ENCODE results near the gene C11orf86. TPM values are rescaled to one million over a fixed set of nuclear protein-coding genes. Genes with fewer than 3 reads are reported as not detected.

The C11orf86 gene
- total RNA-seq, 6 experiments from 2014 or later: not detected

- Histone ChIP-seq H3K36me3 (no peaks in the 10 kb centered on the region), H3K4me1 (peaks cover 0 to 29% (median 9%) of the 10 kb centered on the region in 4 donors), H3K27ac (no peak overlapping the region), H3K27me3 (no peaks in the 10 kb centered on the region), H3K9me3 (no peaks in the 10 kb centered on the region), H3K4me3 (no peak overlapping the region)
- intact Hi-C loops (cut with DNase I): no loop called here
- WGBS (ENCODE audit: insufficient coverage, low coverage, low lambda C conversion rate, missing lambda C conversion rate): 33% methylated on average over 1 of the region's 1 CpG
- TF ChIP-seq CTCF (IDR thresholded peaks at IDR 0.05) (no peak), POLR2A (IDR thresholded peaks at IDR 0.05) (no peak)
- DNase-seq (no peak), ATAC-seq (no peak)
Observed at GRCh38 chr11:67024966-67025365, 49.9 kb downstream of the C11orf86 start.

- 94% methylated on average over 3 of the region's 8 CpGs for WGBS (ENCODE audit: insufficient coverage, low coverage, low lambda C conversion rate, missing lambda C conversion rate)
Observed at GRCh38 chr11:67025750-67026149, 50.6 kb downstream of the C11orf86 start.

More at GRCh38 chr11:67025750-67026149, 50.6 kb downstream of the C11orf86 start:
- H3K27me3 ChIP-seq: no peaks in the 10 kb centered on the region
- no peak overlapping the region for H3K27ac ChIP-seq
- DNase-seq (no peak), ATAC-seq (no peak)
- H3K4me1 ChIP-seq: peaks cover 0 to 29% (median 9%) of the 10 kb centered on the region in 4 donors
- intact Hi-C loops (cut with DNase I): no loop called here
- TF ChIP-seq CTCF (IDR thresholded peaks at IDR 0.05): no peak
- TF ChIP-seq POLR2A (IDR thresholded peaks at IDR 0.05): no peak
- H3K4me3 ChIP-seq: no peak overlapping the region
- no peaks in the 10 kb centered on the region for H3K36me3 ChIP-seq
- H3K9me3 ChIP-seq: no peaks in the 10 kb centered on the region

Small RNA genes lying within 50 kb of the gene (microRNA-seq; reads per million reads assigned to microRNA genes)
- gene MIR3163: 0.64 to 0.87 reads per million in 2 donors

Small RNA genes lying within 50 kb of the gene (small RNA-seq; reads per million reads assigned to genes)
- gene MIR3163: 1.1 to 4.6 reads per million in 2 experiments

Other genes with a start within 250 kb of the C11orf86 start
- gene SPTBN2, start 246.1 kb upstream of the C11orf86 start, total RNA-seq: 10 to 100 TPM; 20.7 to 67.1 (median 50.7) TPM
- gene RCE1, start 131.9 kb upstream of the C11orf86 start, total RNA-seq: 1 to 10 TPM; 3.1 to 7.7 (median 4.5) TPM
- 1 to 10 TPM in 3 of 6 experiments, under 1 TPM in 3; 0.48 to 4.7 (median 1.1) TPM for gene LRFN4, start 118.2 kb upstream of the C11orf86 start, total RNA-seq
- gene PC, start 16.9 kb upstream of the C11orf86 start, total RNA-seq: 100 to 1,000 TPM; 265 to 457 (median 317) TPM
- 10 to 100 TPM in 4 of 6 experiments, 1 to 10 TPM in 2; 1.8 to 35.3 (median 14.2) TPM for gene SYT12, start 47.8 kb downstream of the C11orf86 start, total RNA-seq
- gene RHOD, start 81.5 kb downstream of the C11orf86 start, total RNA-seq: 100 to 1,000 TPM in 1 of 6 experiments, 10 to 100 TPM in 5; 17.8 to 106 (median 47.3) TPM
- gene KDM2A, start 144.0 kb downstream of the C11orf86 start, total RNA-seq: 10 to 100 TPM; 23.8 to 37.1 (median 33.4) TPM

Data from right lobe of liver (tissue), 6 donors.